GM18858 (cell line): ENCODE data around the gene CDK11A.

Experiments used
- ATAC-seq: cut with Tn5 transposase; IDR thresholded peaks from one replicate; pipeline ENCODE4 v1.9.1; 2021; ENCODE audit not compliant: unreplicated experiment

CDK11A gene

GRCh38 chr1:1724035-1724864 is at the start of gene CDK11A:
Gene CDK11A, minus strand, starts transcription at chr1:1724357. Its CDS starts 1,539 bp downstream, at chr1:1722818.
- ATAC-seq = peak; percentile 74

DNA sequence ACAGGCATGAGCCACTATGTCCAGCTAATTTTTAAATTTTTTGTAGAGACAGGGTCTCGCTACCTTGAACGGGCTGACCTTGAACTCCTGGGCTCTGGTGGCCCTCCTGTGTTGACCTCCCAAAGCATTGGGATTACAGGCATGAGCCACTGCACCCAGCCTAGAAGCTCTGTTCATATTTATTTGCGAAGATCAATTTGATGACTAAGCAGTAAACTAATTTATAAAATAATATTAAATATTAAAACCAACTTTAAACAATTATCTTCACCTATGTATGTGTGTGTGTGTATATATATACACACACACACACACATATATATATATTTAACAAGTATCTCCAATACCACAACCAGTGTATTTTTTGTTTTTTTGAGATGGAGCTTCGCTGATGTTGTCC is 49.7 kb upstream of the CDK11A start:
- ATAC-seq = no peak

GRCh38 chr1:1771096-1771495 is 46.9 kb upstream of the CDK11A start:
- ATAC-seq = no peak

DNA sequence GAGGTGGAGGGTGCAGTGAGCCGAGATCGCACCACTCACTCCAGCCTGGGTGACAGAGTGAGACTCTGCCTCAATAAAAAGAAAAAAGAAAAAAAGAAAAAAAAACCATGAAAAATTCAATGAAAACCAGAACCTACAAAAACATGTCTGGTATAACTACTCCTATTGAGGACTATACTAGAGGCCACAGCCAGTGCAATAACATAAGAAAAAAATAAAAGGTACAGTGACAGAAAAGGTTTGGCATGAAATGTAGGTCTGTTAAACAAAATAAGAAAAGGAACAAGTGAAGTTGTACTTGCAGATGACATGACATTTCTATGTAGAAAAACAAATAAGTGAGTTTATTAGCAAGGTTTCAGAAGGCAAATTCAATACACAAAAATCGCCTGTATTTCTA is 45.9 kb upstream of the CDK11A start:
- no peak for ATAC-seq

DNA sequence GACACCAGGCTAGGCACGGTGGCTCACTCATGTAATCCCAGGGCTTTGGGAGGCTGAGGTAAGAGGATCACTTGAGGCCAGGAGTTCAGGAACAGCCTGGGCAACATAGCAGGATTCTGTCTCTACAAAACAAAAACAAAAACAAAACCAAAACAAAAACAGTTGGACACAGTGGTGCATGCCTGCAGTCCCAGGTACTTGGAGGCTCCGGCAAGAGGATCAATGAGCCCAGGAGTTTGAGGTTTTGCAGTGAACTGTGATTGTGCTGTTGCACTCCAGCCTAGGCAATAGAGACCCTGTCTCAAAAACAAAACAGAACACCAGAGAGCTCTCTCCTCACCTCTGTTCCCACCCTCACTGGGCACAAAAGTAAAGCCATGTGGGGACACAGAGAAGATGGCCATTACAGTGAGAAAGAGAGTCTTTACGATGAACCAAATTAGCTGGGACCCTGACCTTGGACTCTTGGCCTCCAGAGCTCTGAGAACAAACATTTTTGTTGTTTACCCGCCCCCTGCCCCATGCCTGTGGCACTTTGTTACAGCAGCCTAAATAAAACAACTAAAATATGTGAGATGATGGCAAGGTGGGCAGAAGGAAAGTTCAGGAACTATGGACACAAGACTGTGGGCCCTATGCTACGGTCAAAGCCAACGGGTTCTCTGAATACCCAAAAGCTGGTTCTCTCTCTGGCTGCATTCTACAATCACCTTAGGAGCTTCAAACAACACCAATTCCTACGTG is 44.3 kb upstream of the CDK11A start:
- no peak for ATAC-seq

GRCh38 chr1:1764876-1765470 is 40.8 kb upstream of the CDK11A start:
- ATAC-seq = no peak

DNA sequence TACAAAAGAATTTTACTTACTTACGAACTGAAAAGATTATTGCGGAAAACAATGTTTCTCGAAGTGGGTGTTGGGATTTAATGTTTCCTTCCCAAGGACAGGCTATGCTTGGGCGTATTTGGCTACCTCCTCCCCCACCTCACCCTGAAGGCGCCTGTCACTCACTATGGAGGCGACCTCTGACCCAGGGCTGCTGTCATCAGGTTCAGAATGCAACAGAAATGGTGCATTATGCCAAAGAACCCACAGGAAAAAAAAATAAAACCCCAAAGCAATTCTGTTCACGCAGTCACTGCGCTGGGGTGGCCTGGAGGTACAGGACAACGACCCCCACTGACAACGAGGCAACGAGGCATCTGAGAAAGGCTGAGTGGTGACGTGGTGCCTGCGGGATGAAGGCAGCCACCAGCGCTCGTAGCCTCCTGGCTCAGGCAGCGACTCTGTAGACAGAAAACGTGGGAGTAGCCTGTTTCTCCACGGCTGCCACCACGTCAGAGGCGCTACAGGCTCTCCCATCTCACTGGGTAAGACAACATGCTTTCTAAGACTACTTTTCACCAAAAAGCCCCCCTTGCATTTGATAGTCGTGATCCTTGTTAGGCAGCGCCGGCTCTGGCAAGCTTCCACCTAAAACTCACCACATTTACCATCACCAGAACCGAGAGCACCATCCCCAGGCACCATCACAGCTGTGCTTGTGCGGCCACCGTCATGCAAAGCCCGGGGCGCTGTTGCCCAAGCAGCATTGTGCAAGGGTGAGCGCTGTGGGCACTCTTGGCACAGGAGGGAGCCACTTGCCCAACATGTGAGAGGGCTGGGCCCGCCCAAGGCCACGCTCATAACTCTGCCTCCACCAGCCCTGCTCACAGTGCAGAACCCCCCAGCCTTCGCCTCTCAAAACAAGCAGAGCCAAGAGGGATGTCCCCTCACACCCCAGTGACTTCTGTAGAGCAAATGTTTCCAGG is 39.8 kb upstream of the CDK11A start:
- no peak for ATAC-seq

GRCh38 chr1:1761504-1762376 is 37.6 kb upstream of the CDK11A start:
- no peak for ATAC-seq

- ATAC-seq = no peak
Observed at GRCh38 chr1:1760715-1761114, 36.6 kb upstream of the CDK11A start.

- ATAC-seq = no peak
Observed at GRCh38 chr1:1760345-1760650, 36.1 kb upstream of the CDK11A start.

DNA sequence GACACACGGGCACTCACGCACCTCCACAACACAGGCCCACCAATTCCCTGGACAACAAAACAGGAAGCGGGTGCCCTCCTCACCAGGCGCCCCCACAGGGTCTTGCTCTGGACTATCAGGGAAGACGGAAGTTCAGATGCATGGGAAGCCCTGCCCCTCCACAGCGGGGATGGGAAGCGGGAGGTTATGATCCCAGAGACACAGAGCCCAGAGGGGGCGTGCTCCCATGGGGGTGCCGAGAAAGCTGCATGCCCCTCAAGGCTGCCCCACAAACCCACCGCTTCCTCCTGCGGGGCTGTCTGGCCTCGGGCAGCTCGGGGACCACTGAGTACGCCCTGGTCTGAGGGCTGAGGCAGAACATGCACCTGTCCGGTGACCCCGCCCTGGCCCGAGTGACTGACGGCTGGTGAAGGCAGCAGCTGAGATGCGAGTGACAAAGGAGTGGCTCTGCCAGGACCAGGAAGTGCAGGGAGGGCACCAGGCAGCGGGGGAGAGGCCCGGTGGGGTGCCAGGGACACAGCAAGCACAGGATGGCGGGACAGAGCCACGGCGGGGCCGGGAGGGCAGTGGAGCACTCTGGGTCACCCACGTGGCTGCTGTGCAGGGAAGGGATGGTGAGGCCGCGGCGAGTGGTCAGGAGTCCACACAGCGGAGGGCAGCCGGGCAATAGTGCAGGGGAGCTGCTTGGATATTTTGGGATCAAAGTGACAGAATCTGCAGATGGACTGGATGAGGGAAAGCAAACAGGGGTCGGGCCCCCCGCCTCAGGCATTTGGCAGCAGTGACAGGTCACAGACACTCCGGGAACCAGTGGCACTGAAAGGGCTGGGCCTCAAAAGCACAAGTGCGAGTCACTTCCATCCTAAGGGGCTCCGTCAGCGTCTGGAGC is 35.5 kb upstream of the CDK11A start:
- no peak for ATAC-seq

GRCh38 chr1:1758692-1759455 is 34.7 kb upstream of the CDK11A start:
- ATAC-seq = no peak

GRCh38 chr1:1758059-1758621 is 34.0 kb upstream of the CDK11A start:
- ATAC-seq = no peak

GRCh38 chr1:1757422-1758058 is 33.4 kb upstream of the CDK11A start:
- no peak for ATAC-seq

- ATAC-seq = no peak
Observed at GRCh38 chr1:1756661-1757421, 32.7 kb upstream of the CDK11A start.

GRCh38 chr1:1755852-1756251 is 31.7 kb upstream of the CDK11A start:
- no peak for ATAC-seq

GRCh38 chr1:1755426-1755825 is 31.3 kb upstream of the CDK11A start:
- ATAC-seq = no peak
